Transverse colon (tissue), 4 donors: Measurements from ENCODE around the gene PON3. TPM values are rescaled to one million over a fixed set of nuclear protein-coding genes. Genes with fewer than 3 reads are reported as not detected.
"Not testable (repeated sequence)": the region's sequence is repeated elsewhere in the genome, so short reads cannot be mapped to it uniquely, and the experiment has no call there.

Source experiments
- DNase-seq: peaks from one replicate; pipeline ENCODE4 v3.0.0-alpha.2; 2019
- H3K27ac ChIP-seq, 4 donors: fragments of 200-600 bp; sonication (generic); 2 replicates each; pipeline ENCODE4 v1.5.1; 2016 to 2018; ENCODE audit warnings: inconsistent platforms in 4 of 4
- H3K27me3 ChIP-seq: fragments of 200-600 bp; sonication (generic); 2 replicates; pipeline ENCODE4 v1.5.1; 2017; ENCODE audit warnings: inconsistent platforms
- H3K36me3 ChIP-seq, 4 donors: fragments of 200-600 bp; sonication (generic); 2 replicates each; pipeline ENCODE4 v1.5.1; 2017 to 2019; ENCODE audit warnings: inconsistent platforms in 4 of 4
- H3K4me1 ChIP-seq, 4 donors: fragments of 200-600 bp; sonication (generic); 2 replicates each; pipeline ENCODE4 v1.5.1; 2017 to 2020; ENCODE audit warnings: inconsistent platforms in 4 of 4
- H3K4me3 ChIP-seq, 4 donors: fragments of 200-600 bp; sonication (generic); 1 replicate in 1 of 4; 2 replicates in 3 of 4; pipeline versions ENCODE4 v1.5.1 to v1.6.1; 2017 to 2019; ENCODE audit warnings: inconsistent platforms in 4 of 4
- H3K9me3 ChIP-seq, 2 donors: fragments of 200-600 bp; sonication (generic); 2 replicates each; pipeline ENCODE4 v1.5.1; 2017 to 2019; ENCODE audit warnings: inconsistent platforms in 2 of 2
- CTCF ChIP-seq, 5 experiments: fragments of 200-600 bp in 3 of 5; fragments of 450-650 bp in 2 of 5; sonication (generic) in 3 of 5; IDR thresholded peaks; 1 replicate in 2 of 5; 2 replicates in 3 of 5; pipeline ENCODE4 v1.5.1; 2016 to 2017; ENCODE audit warnings: antibody characterized with exemption in 5 of 5, inconsistent platforms in 3 of 5, mild to moderate bottlenecking in 2 of 5, moderate library complexity in 1 of 5
- EP300 ChIP-seq: sonication (generic); formaldehyde crosslinking; IDR thresholded peaks from one replicate; pipeline ENCODE4 v1.6.1; 2017; ENCODE audit warnings: antibody characterized with exemption, low read depth
- POLR2A ChIP-seq: fragments of 450-650 bp; IDR thresholded peaks from one replicate; pipeline ENCODE4 v1.6.1; 2016; ENCODE audit warnings: antibody characterized with exemption, mild to moderate bottlenecking, moderate library complexity
- POLR2AphosphoS5 ChIP-seq, 3 donors: sonication (generic); formaldehyde crosslinking; IDR thresholded peaks; one replicate each; pipeline ENCODE4 v1.6.1; 2016; ENCODE audit warnings: antibody characterized with exemption in 3 of 3
- WGBS, 2 donors: methylation state at CpG; one replicate each; pipeline ENCODE4 v1.1.5; 2018; ENCODE audit warnings: low coverage in 1 of 2; 5-methylcytosine and 5-hydroxymethylcytosine counted together
- in situ Hi-C, 4 donors: fragments of 200-750 bp; cut with MboI; loops; one replicate each; pipeline versions ENCODE4 v1.15.0 to v1.15.1; 2017; ENCODE audit warnings: low sequenced_read_pairs in 3 of 4, low pct_ligation_motif_present in 1 of 4, low pct_unique_long_range_greater_than_20kb in 1 of 4
- intact Hi-C: fragments of 100-400 bp; cut with DNase I; formaldehyde crosslinking; loops from one replicate; pipeline ENCODE4 v1.15.1; 2023; ENCODE audit warnings: low total_unique reads
- total RNA-seq, 4 donors: library from RNA; depleted of rRNA; stranded (reverse); fragments of >200 nt; gene quantifications; one replicate each; pipeline ENCODE4 v1.1.0, GENCODE V29; 2016

PON3 gene
- total RNA-seq, 4 donors from 2014 or later, result 0.60 to 4.2 (median 3.0) TPM; not detected in 1

GRCh38 chr7:95394370-95394769 is 1.8 kb downstream of the PON3 start:
- 83% methylated on average over 3 of the region's 3 CpGs; no CpG with 5 or more reads in 1 of the 2 donors for WGBS, 2 donors
- peaks cover 11% of the 10 kb centered on the region for H3K27me3 ChIP-seq
- intact Hi-C loops (no loop called here), in situ Hi-C loops (no loop called here)
- no peaks in the 10 kb centered on the region for H3K36me3 ChIP-seq
- H3K4me1 ChIP-seq, result peaks cover 0 to 9% (median 4%) of the 10 kb centered on the region in 4 donors
- H3K9me3 ChIP-seq, result no peaks in the 10 kb centered on the region
- H3K4me3 ChIP-seq, result no peak overlapping the region
- TF ChIP-seq CTCF (IDR thresholded peaks at IDR 0.05) (no peak), POLR2AphosphoS5 (IDR thresholded peaks at IDR 0.05) (no peak), EP300 (no peak), POLR2A (no peak)
- no peak for DNase-seq
- no peak overlapping the region for H3K27ac ChIP-seq

- Histone ChIP-seq H3K27me3 (peaks cover 11% of the 10 kb centered on the region), H3K4me1 (peaks cover 0 to 8% (median 1%) of the 10 kb centered on the region in 4 donors), H3K9me3 (no peaks in the 10 kb centered on the region), H3K4me3 (no peak overlapping the region), H3K36me3 (no peaks in the 10 kb centered on the region), H3K27ac (no peak overlapping the region)
- WGBS, 2 donors, result 45 to 70% methylated on average over 2 of the region's 2 CpGs
- no peak for DNase-seq
- TF ChIP-seq POLR2A, result no peak
- TF ChIP-seq POLR2AphosphoS5 (IDR thresholded peaks at IDR 0.05), result no peak
- no peak for TF ChIP-seq EP300
- TF ChIP-seq CTCF (IDR thresholded peaks at IDR 0.05), result no peak
- intact Hi-C loops (no loop called here), in situ Hi-C loops (no loop called here)
Measured at GRCh38 chr7:95391761-95392160, 4.4 kb downstream of the PON3 start.

- Histone ChIP-seq H3K27me3 (no peaks in the 10 kb centered on the region), H3K4me1 (no peaks in the 10 kb centered on the region), H3K27ac (no peak overlapping the region), H3K4me3 (no peak overlapping the region), H3K9me3 (no peaks in the 10 kb centered on the region), H3K36me3 (no peaks in the 10 kb centered on the region)
- intact Hi-C loops (no loop called here), in situ Hi-C loops (no loop called here)
- 73 to 85% methylated on average over 7 of the region's 7 CpGs for WGBS, 2 donors
- TF ChIP-seq CTCF (IDR thresholded peaks at IDR 0.05), result no peak
- TF ChIP-seq POLR2AphosphoS5 (IDR thresholded peaks at IDR 0.05), result no peak
- no peak for TF ChIP-seq POLR2A
- TF ChIP-seq EP300, result no peak
- DNase-seq, result no peak
Measured at GRCh38 chr7:95389516-95389915, 6.7 kb downstream of the PON3 start.

- H3K4me3 ChIP-seq, DNase-seq, H3K4me1 ChIP-seq, H3K9me3 ChIP-seq, in situ Hi-C loops, H3K27ac ChIP-seq, intact Hi-C loops, H3K27me3 ChIP-seq, H3K36me3 ChIP-seq: not testable (repeated sequence)
- WGBS, 2 donors, result 83% methylated on average over 10 of the region's 10 CpGs; no CpG with 5 or more reads in 1 of the 2 donors
Measured at GRCh38 chr7:95379457-95379856, 16.7 kb downstream of the PON3 start.
